K562 (cell line): ENCODE measurements around the gene NAPEPLD. TPM values are rescaled to one million over a fixed set of nuclear protein-coding genes. Genes with fewer than 3 reads are reported as not detected.
A peak's percentile ranks its signal among the peaks of the same experiment; 100 is the strongest.

Experiments
- BCL6 ChIP-seq: fragments of 250-450 bp; sonication (Bioruptor Pico); IDR thresholded peaks from 2 replicates; pipeline ENCODE4 v1.4.0; 2020
- CREB3L1 ChIP-seq: fragments of 450-650 bp; IDR thresholded peaks from 2 replicates; pipeline ENCODE4 v1.6.1; 2014; ENCODE audit warnings: low read depth, mild to moderate bottlenecking, moderate library complexity, borderline replicate concordance
- IRF2 ChIP-seq: sonication (generic); formaldehyde crosslinking; IDR thresholded peaks from 2 replicates; pipeline ENCODE4 v1.8.1; 2022; ENCODE audit warnings: mild to moderate bottlenecking, missing genetic modification reagents
- MAX ChIP-seq: sonication (generic); formaldehyde crosslinking; IDR thresholded peaks from 2 replicates; pipeline ENCODE4 v1.9.0; 2022; ENCODE audit warnings: mild to moderate bottlenecking, missing genetic modification reagents
- NFYB ChIP-seq: IDR thresholded peaks from 2 replicates; pipeline ENCODE4 v1.6.1; 2011; ENCODE audit warnings: mild to moderate bottlenecking, moderate library complexity; ENCODE audit not compliant: insufficient read length; ENCODE audit errors: extremely low read depth
- PBX2 ChIP-seq, 2 experiments: IDR thresholded peaks in 1 of 2; conservative IDR thresholded peaks in 1 of 2; 2 replicates each; pipeline ENCODE4 v1.6.1; 2016; ENCODE audit warnings: low read depth in 2 of 2, mild to moderate bottlenecking in 1 of 2, missing compliant biosample characterization in 1 of 2, missing genetic modification characterization in 1 of 2, moderate library complexity in 1 of 2
- POLR2B ChIP-seq: fragments of 450-650 bp; IDR thresholded peaks from 2 replicates; pipeline ENCODE4 v1.6.1; 2018; ENCODE audit warnings: low read depth; ENCODE audit not compliant: partially characterized antibody
- RFX5 ChIP-seq: IDR thresholded peaks from 2 replicates; pipeline ENCODE4 v1.6.1; 2011; ENCODE audit warnings: low read depth, mild to moderate bottlenecking, improper control_type of control experiment, low read length
- SNAPC5 ChIP-seq: fragments of 250-450 bp; sonication (Bioruptor Pico); IDR thresholded peaks from 2 replicates; pipeline ENCODE4 v1.8.0; 2021; ENCODE audit warnings: moderate library complexity, mild to moderate bottlenecking, inconsistent platforms
- UBTF ChIP-seq, 2 experiments: IDR thresholded peaks; 2 replicates each; pipeline ENCODE4 v1.6.1; 2012; ENCODE audit warnings: improper control_type of control experiment in 2 of 2, low read depth in 2 of 2, low read length in 2 of 2, borderline replicate concordance in 1 of 2
- ZMIZ1 ChIP-seq, 2 experiments: fragments of 150-350 bp in 1 of 2; IDR thresholded peaks; 2 replicates each; pipeline ENCODE4 v1.6.1; 2012 to 2016; ENCODE audit warnings: low read depth in 2 of 2, low read length in 2 of 2, mild to moderate bottlenecking in 1 of 2, moderate library complexity in 1 of 2
- ZNF696 ChIP-seq: fragments of 250-450 bp; sonication (Bioruptor Pico); conservative IDR thresholded peaks from 2 replicates; pipeline ENCODE4 v1.4.0; 2020; ENCODE audit warnings: mild to moderate bottlenecking, moderate library complexity
- polyA plus RNA-seq, 8 experiments: library from polyadenylated mRNA; depleted of rRNA in 4 of 8; stranded (reverse) in 5 of 8; unstranded in 3 of 8; fragments of >200 nt; fragmentation: Nextera tagmentation in 2 of 8; fragmentation: Illumina TruSeq in 1 of 8; extraction: Ambion mirVana in 2 of 8; extraction: Trizol in 1 of 8; gene quantifications; 2 replicates each; pipeline versions ENCODE4 v1.2.1 to v1.2.3, GENCODE V29; 2011 to 2014; ENCODE audit warnings: inconsistent platforms in 1 of 8, missing spikeins in 1 of 8
- total RNA-seq, 7 experiments: library from RNA; depleted of rRNA in 6 of 7; stranded (reverse); fragments of >200 nt in 6 of 7; fragmentation: Illumina TruSeq in 2 of 7; extraction: Trizol in 2 of 7; gene quantifications; 2 replicates each; pipeline versions ENCODE4 v1.2.1 to v1.2.3, GENCODE V29; 2011 to 2021; ENCODE audit warnings: low replicate concordance in 1 of 7

Gene NAPEPLD
- total and polyA plus RNA-seq, 9 of the 15 experiments (the other 6 are each of a cell fraction or from before 2014, with no cell fraction given) = 3.2 to 11.0 (median 7.5) TPM

GRCh38 chr7:103148994-103149807 is at the start of gene NAPEPLD (continued):
- TF ChIP-seq CREB3L1 (peak; percentile 91), ZMIZ1 (IDR thresholded peaks at IDR 0.05; ENCODE audit: low read depth in 2 of 2, low read length in 2 of 2) (peak in 1 of 2 experiments; percentile 58; a peak in 2 of 4 replicates), PBX2 (CRISPR knock-in tag; IDR thresholded peaks at IDR 0.05; ENCODE audit: low read depth) (no peak), PBX2 (tag; conservative IDR thresholded peaks at IDR 0.05; ENCODE audit: low read depth) (peak; percentile 47; the same call in 1 of the 2 replicates), BCL6 (CRISPR knock-in tag) (peak; percentile 83), POLR2B (peak; percentile 65), SNAPC5 (CRISPR knock-in tag) (no peak), MAX (peak; percentile 96), ZNF696 (CRISPR knock-in tag) (no peak), RFX5 (no peak), IRF2 (no peak), UBTF (IDR thresholded peaks at IDR 0.05; ENCODE audit: borderline replicate concordance in 1 of 2, low read depth in 2 of 2, low read length in 2 of 2) (peak; percentile 8 to 70; a peak in 2 of 4 replicates), NFYB (no peak)
